ENCODE measurements around the gene NOXA1.

- TF ChIP-seq TAF1 (IDR thresholded peaks at IDR 0.05; ENCODE audit: borderline replicate concordance, low read depth, low read length) (no peak), POLR2AphosphoS5 (IDR thresholded peaks at IDR 0.05; ENCODE audit: low read depth, low read length) (no peak)
Observed at GRCh38 chr9:137410891-137411249, 12.3 kb upstream of the NOXA1 start.

All from GM12892 (cell line).